Measurements from ENCODE around the gene RIPK1. TPM values are rescaled to one million over a fixed set of nuclear protein-coding genes. Genes with fewer than 3 reads are reported as not detected.

Gene RIPK1
- total and polyA plus RNA-seq, 3 donors from 2014 or later: 14.3 to 19.3 (median 16.7) TPM

DNA sequence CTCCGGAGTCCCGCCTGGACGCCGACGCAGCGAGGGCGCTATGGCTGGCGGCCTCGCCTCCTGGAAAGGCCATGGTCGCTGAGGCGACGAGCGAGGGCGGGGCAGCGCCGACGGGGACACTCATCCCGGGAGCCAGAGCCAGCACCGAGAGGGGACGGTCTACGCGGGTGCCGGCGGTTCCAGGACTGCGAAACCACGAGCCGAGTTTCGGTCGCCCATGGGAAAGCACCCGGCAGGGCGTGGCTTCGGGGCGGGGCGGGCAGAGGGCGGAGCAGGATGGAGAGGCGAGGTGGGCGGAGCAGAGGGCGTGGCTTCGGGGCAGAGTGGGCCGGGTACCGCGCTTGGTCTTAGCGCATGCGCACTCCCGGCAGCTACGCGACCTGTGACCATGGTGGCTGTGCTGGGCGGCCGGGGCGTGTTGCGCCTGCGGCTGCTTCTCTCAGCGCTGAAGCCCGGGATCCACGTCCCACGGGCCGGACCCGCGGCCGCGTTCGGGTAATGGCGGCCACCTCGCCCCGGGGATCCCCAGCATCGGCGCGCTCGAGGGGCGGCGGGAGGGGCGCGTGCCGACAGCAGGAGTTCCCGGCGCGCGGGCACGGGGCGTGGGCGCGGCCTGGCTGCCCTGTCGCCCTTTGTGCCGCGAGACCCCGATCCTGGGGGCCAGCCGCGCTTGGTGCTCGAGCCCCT is 50.2 kb downstream of the RIPK1 start, which contains the start of gene BPHL:
Gene BPHL, plus strand, starts transcription at position 359 of the 687 bp plus-strand sequence. Its CDS starts 30 bp downstream, at position 389.
- Histone ChIP-seq H3K4me1 (peaks cover 3% of the 10 kb centered on the region), H3K36me3 (ENCODE audit: low read depth, missing control alignments) (no peaks in the 10 kb centered on the region), H3K9me3 (no peaks in the 10 kb centered on the region), H3K4me3 (peak within 1 kb of the TSS; percentile 74 to 95), H3K27me3 (no peaks in the 10 kb centered on the region), H3K27ac (peak within 1 kb of the TSS; percentile 81 to 92)
- intact Hi-C loops (cut with DNase I; ENCODE audit: low total_unique reads): no loop called here
- DNase-seq: peak; percentile 98
- 0 to 1% methylated on average over 1 to 32 of the region's 89 CpGs for WGBS, 2 donors
- TF ChIP-seq, protein P1, sequence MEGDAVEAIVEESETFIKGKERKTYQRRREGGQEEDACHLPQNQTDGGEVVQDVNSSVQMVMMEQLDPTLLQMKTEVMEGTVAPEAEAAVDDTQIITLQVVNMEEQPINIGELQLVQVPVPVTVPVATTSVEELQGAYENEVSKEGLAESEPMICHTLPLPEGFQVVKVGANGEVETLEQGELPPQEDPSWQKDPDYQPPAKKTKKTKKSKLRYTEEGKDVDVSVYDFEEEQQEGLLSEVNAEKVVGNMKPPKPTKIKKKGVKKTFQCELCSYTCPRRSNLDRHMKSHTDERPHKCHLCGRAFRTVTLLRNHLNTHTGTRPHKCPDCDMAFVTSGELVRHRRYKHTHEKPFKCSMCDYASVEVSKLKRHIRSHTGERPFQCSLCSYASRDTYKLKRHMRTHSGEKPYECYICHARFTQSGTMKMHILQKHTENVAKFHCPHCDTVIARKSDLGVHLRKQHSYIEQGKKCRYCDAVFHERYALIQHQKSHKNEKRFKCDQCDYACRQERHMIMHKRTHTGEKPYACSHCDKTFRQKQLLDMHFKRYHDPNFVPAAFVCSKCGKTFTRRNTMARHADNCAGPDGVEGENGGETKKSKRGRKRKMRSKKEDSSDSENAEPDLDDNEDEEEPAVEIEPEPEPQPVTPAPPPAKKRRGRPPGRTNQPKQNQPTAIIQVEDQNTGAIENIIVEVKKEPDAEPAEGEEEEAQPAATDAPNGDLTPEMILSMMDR (IDR thresholded peaks at IDR 0.05): no peak
- peak; percentile 44 for TF ChIP-seq POLR2A (IDR thresholded peaks at IDR 0.05)

DNA sequence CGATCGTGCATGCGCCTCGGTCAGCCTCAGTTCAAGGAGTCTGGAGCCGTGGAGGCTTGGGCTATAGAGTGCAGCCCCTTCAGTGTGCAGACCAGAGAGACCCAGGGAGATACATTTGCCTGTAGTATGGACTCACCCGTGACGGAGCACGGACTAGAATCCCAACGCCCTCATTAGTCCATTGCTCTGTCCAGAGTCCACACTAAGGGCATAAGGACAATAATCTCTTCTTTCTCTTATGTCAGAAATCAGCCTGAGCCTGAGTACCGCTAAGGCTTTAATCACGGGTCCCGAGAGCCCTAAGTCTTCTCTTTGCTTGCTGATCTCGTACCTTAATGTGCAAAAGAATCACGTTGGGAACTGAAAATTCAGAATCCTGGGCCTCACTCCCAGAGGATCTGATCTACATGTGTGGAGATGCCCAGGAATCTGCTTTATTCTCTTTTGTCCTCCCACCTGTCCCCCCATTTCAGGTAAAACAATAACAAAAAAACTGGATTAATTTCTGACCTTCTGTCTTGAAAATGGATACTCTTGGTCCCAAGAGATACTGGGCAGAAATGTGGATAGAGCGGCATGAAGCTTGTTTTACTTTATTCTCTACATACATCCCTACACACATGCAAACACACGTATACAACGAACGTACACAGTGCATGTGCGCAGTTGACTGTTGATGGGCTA is 50.9 kb downstream of the RIPK1 start:
- peak; percentile 55 for DNase-seq
- WGBS, 2 donors: 19 to 23% methylated on average over 11 to 19 of the region's 19 CpGs
- intact Hi-C loops (cut with DNase I; ENCODE audit: low total_unique reads): no loop called here
- peaks cover 3% of the 10 kb centered on the region for H3K4me1 ChIP-seq
- H3K4me3 ChIP-seq: peak overlapping the region; percentile 74 to 95
- peak overlapping the region; percentile 81 to 92 for H3K27ac ChIP-seq
- no peaks in the 10 kb centered on the region for H3K36me3 ChIP-seq (ENCODE audit: low read depth, missing control alignments)
- H3K9me3 ChIP-seq: no peaks in the 10 kb centered on the region
- H3K27me3 ChIP-seq: no peaks in the 10 kb centered on the region
- TF ChIP-seq POLR2A (IDR thresholded peaks at IDR 0.05): no peak
- TF ChIP-seq, protein P1 (IDR thresholded peaks at IDR 0.05): no peak

DNA sequence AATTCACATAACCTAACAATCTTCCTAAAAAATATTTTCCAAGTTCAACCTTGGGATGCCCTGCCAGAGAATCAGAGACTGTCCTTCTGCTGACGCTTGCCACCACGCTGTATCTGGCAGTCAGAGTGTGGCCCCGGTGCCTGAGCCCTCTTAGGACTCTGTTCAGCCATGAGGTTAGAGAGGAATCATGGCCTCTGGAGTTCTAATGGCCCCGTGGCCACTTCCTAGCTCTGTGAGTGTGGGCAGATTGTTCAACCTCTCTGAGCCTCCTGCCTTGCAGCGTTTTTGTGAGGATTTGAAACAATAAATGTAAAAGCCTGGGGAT is 52.4 kb downstream of the RIPK1 start:
- TF ChIP-seq POLR2A (IDR thresholded peaks at IDR 0.05): no peak
- TF ChIP-seq, protein P1 (IDR thresholded peaks at IDR 0.05): no peak
- no peaks in the 10 kb centered on the region for H3K9me3 ChIP-seq
- no peak overlapping the region for H3K27ac ChIP-seq
- 89 to 92% methylated on average over 5 of the region's 5 CpGs for WGBS, 2 donors
- intact Hi-C loops (cut with DNase I; ENCODE audit: low total_unique reads): no loop called here
- H3K27me3 ChIP-seq: no peaks in the 10 kb centered on the region
- DNase-seq: no peak
- H3K4me1 ChIP-seq: peaks cover 3% of the 10 kb centered on the region
- H3K4me3 ChIP-seq: no peak overlapping the region
- no peaks in the 10 kb centered on the region for H3K36me3 ChIP-seq (ENCODE audit: low read depth, missing control alignments)

DNA sequence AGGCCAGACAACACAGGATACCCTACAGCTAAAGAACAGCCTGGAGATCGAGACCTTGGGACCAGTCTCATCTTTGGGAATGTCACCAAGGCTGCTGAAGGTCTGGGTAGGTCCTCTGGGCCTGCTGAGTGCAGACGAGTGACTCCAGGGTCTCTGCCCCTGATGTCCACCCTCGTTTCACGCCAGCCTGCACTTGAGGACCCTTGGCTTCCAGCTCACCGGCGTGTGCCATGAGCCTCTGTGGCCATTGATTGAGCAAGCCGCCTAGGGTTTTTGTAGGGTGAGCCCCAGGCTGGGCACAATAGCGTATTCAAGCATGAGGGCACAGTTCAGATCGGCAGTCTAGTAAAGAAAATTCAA is 54.5 kb downstream of the RIPK1 start:
- H3K36me3 ChIP-seq (ENCODE audit: low read depth, missing control alignments): no peaks in the 10 kb centered on the region
- DNase-seq: no peak
- no peaks in the 10 kb centered on the region for H3K9me3 ChIP-seq
- WGBS, 2 donors: 94 to 96% methylated on average over 7 to 9 of the region's 9 CpGs
- intact Hi-C loops (cut with DNase I; ENCODE audit: low total_unique reads): no loop called here
- H3K4me1 ChIP-seq: peaks cover 3% of the 10 kb centered on the region
- TF ChIP-seq, protein P1 (IDR thresholded peaks at IDR 0.05): no peak
- TF ChIP-seq POLR2A (IDR thresholded peaks at IDR 0.05): no peak
- no peak overlapping the region for H3K4me3 ChIP-seq
- H3K27ac ChIP-seq: no peak overlapping the region
- H3K27me3 ChIP-seq: no peaks in the 10 kb centered on the region
